Smooth muscle cell (in vitro differentiated cells): ENCODE measurements around the gene EDEM1. TPM values are rescaled to one million over a fixed set of nuclear protein-coding genes. Genes with fewer than 3 reads are reported as not detected.

Source experiments
- DNase-seq: peaks from one replicate; lab custom pipeline; 2025; ENCODE audit not compliant: unreplicated experiment; lab: John Stamatoyannopoulos, UW
- H2AFZ ChIP-seq: fragments of 200-600 bp; sonication (generic); 2 replicates; pipeline ENCODE4 v1.6.0; 2016; ENCODE audit warnings: antibody characterized with exemption, low read depth, mild to moderate bottlenecking
- H3F3A ChIP-seq: fragments of 200-600 bp; sonication (generic); 2 replicates; pipeline ENCODE4 v1.6.0; 2017; ENCODE audit warnings: antibody characterized with exemption, low read depth
- H3K27ac ChIP-seq: fragments of 200-600 bp; sonication (generic); 2 replicates; pipeline ENCODE4 v1.5.1; 2016; ENCODE audit warnings: low read depth, mild to moderate bottlenecking
- H3K27me3 ChIP-seq: fragments of 200-600 bp; sonication (generic); 2 replicates; pipeline ENCODE4 v1.6.1; 2016; ENCODE audit warnings: low read depth, mild to moderate bottlenecking
- H3K36me3 ChIP-seq: fragments of 200-600 bp; sonication (generic); 2 replicates; pipeline ENCODE4 v1.5.1; 2016; ENCODE audit warnings: low read depth
- H3K4me1 ChIP-seq: fragments of 200-600 bp; sonication (generic); 2 replicates; pipeline ENCODE4 v1.5.1; 2016; ENCODE audit warnings: low read depth
- H3K4me2 ChIP-seq: fragments of 200-600 bp; sonication (generic); 2 replicates; pipeline ENCODE4 v1.6.0; 2016; ENCODE audit warnings: mild to moderate bottlenecking
- H3K4me3 ChIP-seq: fragments of 200-600 bp; sonication (generic); 2 replicates; pipeline ENCODE4 v1.5.1; 2016; ENCODE audit warnings: mild to moderate bottlenecking
- H3K79me2 ChIP-seq: fragments of 200-600 bp; sonication (generic); 2 replicates; pipeline ENCODE4 v1.6.0; 2016; ENCODE audit warnings: low read depth, mild to moderate bottlenecking
- H3K9ac ChIP-seq: fragments of 200-600 bp; sonication (generic); 2 replicates; pipeline ENCODE4 v1.6.0; 2016; ENCODE audit warnings: low read depth
- H3K9me3 ChIP-seq: fragments of 200-600 bp; sonication (generic); replicated peaks from 2 replicates; pipeline ENCODE4 v1.5.1; 2016; ENCODE audit warnings: low read depth
- H4K20me1 ChIP-seq: fragments of 200-600 bp; sonication (generic); 2 replicates; pipeline ENCODE4 v1.6.0; 2016; ENCODE audit warnings: low read depth
- CTCF ChIP-seq: fragments of 200-600 bp; sonication (generic); IDR thresholded peaks from 2 replicates; pipeline ENCODE4 v1.5.1; 2017; ENCODE audit warnings: borderline replicate concordance, mild to moderate bottlenecking, antibody characterized with exemption; ENCODE audit not compliant: insufficient read depth, poor library complexity, severe bottlenecking
- WGBS: methylation state at CpG from one replicate; pipeline ENCODE4 v1.1.7; 2016; ENCODE audit warnings: low lambda C conversion rate; 5-methylcytosine and 5-hydroxymethylcytosine counted together
- polyA plus RNA-seq: library from polyadenylated mRNA; unstranded; fragments of >200 nt; fragmentation: Nextera tagmentation; extraction: Ambion mirVana; gene quantifications from 2 replicates; pipeline ENCODE4 v1.2.1, GENCODE V29; 2016
- total RNA-seq: library from RNA; depleted of rRNA; stranded (reverse); fragments of >200 nt; gene quantifications from 2 replicates; pipeline ENCODE4 v1.2.3, GENCODE V29; 2014

EDEM1 gene
- total and polyA plus RNA-seq, 2 experiments from 2014 or later = 29.0 to 43.6 TPM

DNA sequence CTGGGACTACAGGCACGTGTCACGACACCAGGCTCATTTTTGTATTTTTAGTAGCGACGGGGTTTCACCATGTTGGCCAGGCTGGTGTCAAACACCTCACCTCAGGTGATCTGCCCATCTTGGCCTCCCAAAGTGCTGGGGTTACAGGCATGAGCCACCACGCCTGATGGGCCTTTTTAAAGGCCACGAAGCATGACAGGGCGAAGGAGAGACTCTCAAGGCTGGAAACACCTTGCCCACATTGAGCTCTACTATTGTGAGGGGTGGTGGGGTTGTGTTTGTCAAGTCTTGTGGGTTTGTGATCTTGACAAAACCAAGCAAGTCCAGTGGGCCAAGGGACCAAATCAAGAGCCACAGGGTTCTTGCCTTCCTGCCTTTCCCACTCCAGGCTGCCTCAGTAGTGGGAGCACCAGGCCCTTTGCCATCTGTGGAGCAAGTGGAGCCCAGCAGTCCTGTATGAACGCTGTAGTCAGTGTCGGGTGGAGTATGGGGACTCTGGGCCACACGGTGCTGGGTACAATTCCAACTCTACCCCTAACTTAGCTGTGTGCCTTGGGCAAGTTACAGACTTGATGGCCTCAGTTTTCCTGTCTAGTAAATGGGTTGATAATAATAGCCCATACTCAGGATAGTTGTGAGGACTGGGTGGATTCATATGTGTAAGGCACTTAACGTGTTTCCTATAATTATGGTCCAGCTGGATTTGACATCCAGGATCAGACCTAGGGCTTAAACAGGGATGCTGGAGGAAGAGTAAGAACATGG, 33.3 kb downstream of the EDEM1 start:
- no peak for DNase-seq
- Histone ChIP-seq H3K27me3 (no peaks in the 10 kb centered on the region), H3K27ac (no peak overlapping the region), H3K9ac (no peak overlapping the region), H3K4me2 (no peak overlapping the region), H3K79me2 (no peaks in the 10 kb centered on the region), H4K20me1 (peaks cover 12% of the 10 kb centered on the region), H3F3A (peaks cover 9% of the 10 kb centered on the region), H2AFZ (no peak overlapping the region), H3K4me1 (peaks cover 9% of the 10 kb centered on the region), H3K4me3 (no peak overlapping the region), H3K36me3 (peaks cover 6% of the 10 kb centered on the region), H3K9me3 (no peaks in the 10 kb centered on the region)
- 89% methylated on average over 11 of the region's 11 CpGs for WGBS
- TF ChIP-seq CTCF = no peak

DNA sequence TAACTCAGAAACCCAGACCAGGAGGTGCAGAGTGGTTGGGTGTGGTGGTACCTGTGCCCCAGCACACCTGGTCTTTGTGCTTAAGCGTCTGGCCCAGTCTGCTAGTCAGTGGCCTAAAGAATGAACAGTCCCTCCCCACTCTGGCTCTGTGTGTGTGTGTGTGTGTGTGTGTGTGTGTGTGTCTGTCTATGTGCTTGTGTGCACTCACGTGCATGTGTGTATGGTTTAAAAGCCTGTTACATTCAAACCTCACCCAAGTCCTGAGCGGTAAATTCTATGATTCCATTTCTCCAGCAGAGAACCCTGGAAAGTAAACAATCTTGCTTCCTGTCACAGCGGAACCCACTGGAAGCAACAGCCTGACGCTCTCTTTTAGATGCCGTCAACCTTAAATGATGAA, 34.2 kb downstream of the EDEM1 start:
- H3K79me2 ChIP-seq = no peaks in the 10 kb centered on the region
- peaks cover 9% of the 10 kb centered on the region for H3K4me1 ChIP-seq
- H3F3A ChIP-seq = peaks cover 4% of the 10 kb centered on the region
- H4K20me1 ChIP-seq = peaks cover 12% of the 10 kb centered on the region
- TF ChIP-seq CTCF = no peak
- no peak for DNase-seq
- no peak overlapping the region for H3K4me2 ChIP-seq
- WGBS = 58% methylated on average over 6 of the region's 6 CpGs
- no peak overlapping the region for H3K9ac ChIP-seq
- H3K36me3 ChIP-seq = peaks cover under 1% of the 10 kb centered on the region
- no peak overlapping the region for H3K27ac ChIP-seq
- no peak overlapping the region for H2AFZ ChIP-seq
- no peaks in the 10 kb centered on the region for H3K27me3 ChIP-seq
- H3K4me3 ChIP-seq = no peak overlapping the region
- no peaks in the 10 kb centered on the region for H3K9me3 ChIP-seq

DNA sequence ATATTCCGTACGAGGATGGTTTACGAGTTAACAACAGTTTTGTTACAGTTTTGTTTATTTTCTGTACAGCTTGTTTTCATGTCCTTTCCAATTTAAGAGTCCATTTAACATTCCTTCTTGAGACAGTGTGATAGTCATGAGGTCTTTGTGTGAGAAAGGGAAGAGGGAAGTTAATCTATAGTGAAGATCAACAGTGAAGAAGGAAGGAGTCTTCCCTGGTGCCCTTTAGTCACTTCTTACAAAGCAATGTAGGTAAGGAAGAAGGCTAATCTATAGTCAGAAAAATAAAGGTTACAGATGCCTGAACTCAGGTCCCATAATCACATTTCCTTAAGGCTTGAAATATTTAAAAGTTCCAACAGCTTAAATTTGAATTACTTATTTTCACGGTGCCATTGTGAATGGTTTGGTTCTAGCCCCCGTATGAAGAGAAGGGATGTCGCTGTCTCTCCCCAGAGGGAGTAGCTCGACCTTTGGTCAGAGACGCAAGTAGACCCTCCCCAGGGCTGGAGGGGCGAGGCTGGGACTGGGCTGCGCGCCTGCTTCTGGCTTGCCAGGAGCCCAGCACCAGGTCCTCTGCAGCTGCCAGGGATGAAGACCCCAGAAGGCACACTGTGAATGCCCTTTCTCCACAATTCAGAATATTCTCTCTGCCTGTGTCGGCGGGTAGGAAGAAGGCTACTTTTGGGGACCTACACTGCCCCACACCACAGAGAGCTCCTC, 34.9 kb downstream of the EDEM1 start:
- no peaks in the 10 kb centered on the region for H3K27me3 ChIP-seq
- no peak for DNase-seq
- H2AFZ ChIP-seq = no peak overlapping the region
- H3K4me3 ChIP-seq = no peak overlapping the region
- WGBS = 89% methylated on average over 13 of the region's 13 CpGs
- no peaks in the 10 kb centered on the region for H3K79me2 ChIP-seq
- no peak overlapping the region for H3K4me2 ChIP-seq
- H3K27ac ChIP-seq = no peak overlapping the region
- no peak overlapping the region for H3K9ac ChIP-seq
- H3K9me3 ChIP-seq = no peaks in the 10 kb centered on the region
- H3K36me3 ChIP-seq = no peaks in the 10 kb centered on the region
- peaks cover 9% of the 10 kb centered on the region for H3K4me1 ChIP-seq
- no peak for TF ChIP-seq CTCF
- H4K20me1 ChIP-seq = peaks cover 12% of the 10 kb centered on the region
- H3F3A ChIP-seq = peaks cover 3% of the 10 kb centered on the region

GRCh38 chr3:5226783-5227182, 39.3 kb downstream of the EDEM1 start:
- Histone ChIP-seq H3K4me3 (no peak overlapping the region), H3F3A (peaks cover 3% of the 10 kb centered on the region), H3K9me3 (no peaks in the 10 kb centered on the region), H3K36me3 (no peaks in the 10 kb centered on the region), H3K4me2 (no peak overlapping the region), H3K9ac (no peak overlapping the region), H4K20me1 (no peaks in the 10 kb centered on the region), H3K4me1 (peaks cover 6% of the 10 kb centered on the region), H3K79me2 (no peaks in the 10 kb centered on the region), H2AFZ (no peak overlapping the region), H3K27ac (no peak overlapping the region), H3K27me3 (peaks cover 7% of the 10 kb centered on the region)
- WGBS = 64% methylated on average over 6 of the region's 6 CpGs
- peak; percentile 63 for TF ChIP-seq CTCF
- DNase-seq = no peak
